ENCODE measurements around the gene NUP93.

DNA sequence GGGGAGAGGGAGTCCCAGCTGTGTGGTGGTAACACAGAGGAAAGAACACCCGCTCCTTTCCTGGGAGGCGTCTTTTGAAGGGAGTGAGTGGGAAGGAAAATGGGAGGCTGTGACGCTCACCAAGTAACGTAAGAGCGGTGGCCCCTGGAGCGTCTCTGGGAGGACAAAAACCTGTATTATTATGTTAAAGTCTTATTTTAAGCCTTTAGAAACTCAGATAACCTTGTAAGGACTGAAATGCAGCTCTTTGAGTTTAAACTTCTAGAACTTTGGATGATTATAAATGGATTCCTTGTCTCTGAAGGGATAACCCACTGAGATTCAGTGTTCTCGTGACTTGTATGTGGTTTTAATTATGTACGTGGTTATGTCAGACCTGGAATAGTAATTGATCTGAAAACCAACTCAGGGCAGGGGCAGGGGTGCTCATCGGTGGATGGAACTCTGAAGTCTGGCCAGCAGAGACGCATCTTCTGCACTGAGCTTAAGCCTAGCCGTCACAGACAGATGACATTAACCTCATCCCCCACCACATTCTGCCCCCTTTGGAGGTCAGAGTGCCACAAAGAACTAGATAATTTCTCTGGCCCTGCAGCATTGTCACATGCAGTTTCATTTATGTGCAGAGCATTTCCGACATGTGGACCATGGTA, 93.3 kb downstream of the NUP93 start:
- TF ChIP-seq, protein P1, sequence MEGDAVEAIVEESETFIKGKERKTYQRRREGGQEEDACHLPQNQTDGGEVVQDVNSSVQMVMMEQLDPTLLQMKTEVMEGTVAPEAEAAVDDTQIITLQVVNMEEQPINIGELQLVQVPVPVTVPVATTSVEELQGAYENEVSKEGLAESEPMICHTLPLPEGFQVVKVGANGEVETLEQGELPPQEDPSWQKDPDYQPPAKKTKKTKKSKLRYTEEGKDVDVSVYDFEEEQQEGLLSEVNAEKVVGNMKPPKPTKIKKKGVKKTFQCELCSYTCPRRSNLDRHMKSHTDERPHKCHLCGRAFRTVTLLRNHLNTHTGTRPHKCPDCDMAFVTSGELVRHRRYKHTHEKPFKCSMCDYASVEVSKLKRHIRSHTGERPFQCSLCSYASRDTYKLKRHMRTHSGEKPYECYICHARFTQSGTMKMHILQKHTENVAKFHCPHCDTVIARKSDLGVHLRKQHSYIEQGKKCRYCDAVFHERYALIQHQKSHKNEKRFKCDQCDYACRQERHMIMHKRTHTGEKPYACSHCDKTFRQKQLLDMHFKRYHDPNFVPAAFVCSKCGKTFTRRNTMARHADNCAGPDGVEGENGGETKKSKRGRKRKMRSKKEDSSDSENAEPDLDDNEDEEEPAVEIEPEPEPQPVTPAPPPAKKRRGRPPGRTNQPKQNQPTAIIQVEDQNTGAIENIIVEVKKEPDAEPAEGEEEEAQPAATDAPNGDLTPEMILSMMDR (IDR thresholded peaks at IDR 0.05), result no peak
- no peak for TF ChIP-seq POLR2A (IDR thresholded peaks at IDR 0.05)
